ENCODE results near the gene RBMS1. TPM values are rescaled to one million over a fixed set of nuclear protein-coding genes. Genes with fewer than 3 reads are reported as not detected.
A peak's percentile ranks its signal among the peaks of the same experiment; 100 is the strongest.

RBMS1 gene
- polyA plus RNA-seq, 1 donor from 2014 or later: 8.4 TPM

GRCh38 chr2:160255408-160255807 lies 238.2 kb downstream of the RBMS1 start:
- H3K4me3 ChIP-seq (ENCODE audit: low read length): no peak overlapping the region
- no peaks in the 10 kb centered on the region for H4K20me1 ChIP-seq (ENCODE audit: insufficient read depth)
- H3K4me2 ChIP-seq (ENCODE audit: low read length): no peak overlapping the region
- H3K27ac ChIP-seq (ENCODE audit: low read length): no peak overlapping the region
- no peaks in the 10 kb centered on the region for H3K9me3 ChIP-seq (ENCODE audit: low read length)
- no peak overlapping the region for H3K9ac ChIP-seq (ENCODE audit: low read length)
- H2AFZ ChIP-seq (ENCODE audit: low read depth, low read length): no peak overlapping the region
- TF ChIP-seq EP300 (conservative IDR thresholded peaks at IDR 0.05; ENCODE audit: poor library complexity, severe bottlenecking) (no peak), SMC3 (conservative IDR thresholded peaks at IDR 0.05; ENCODE audit: poor library complexity) (no peak), EZH2 (IDR thresholded peaks at IDR 0.05; ENCODE audit: borderline replicate concordance, insufficient read depth, low read length, poor library complexity, severe bottlenecking) (no peak), TAF1 (IDR thresholded peaks at IDR 0.05; ENCODE audit: low read depth) (no peak), RAD21 (conservative IDR thresholded peaks at IDR 0.05) (no peak), POLR2AphosphoS5 (IDR thresholded peaks at IDR 0.05) (no peak), MXI1 (conservative IDR thresholded peaks at IDR 0.05; ENCODE audit: poor library complexity, severe bottlenecking) (no peak), CTCF (IDR thresholded peaks at IDR 0.05; ENCODE audit: poor library complexity, severe bottlenecking) (no peak)
- TF ChIP-seq, protein P1, sequence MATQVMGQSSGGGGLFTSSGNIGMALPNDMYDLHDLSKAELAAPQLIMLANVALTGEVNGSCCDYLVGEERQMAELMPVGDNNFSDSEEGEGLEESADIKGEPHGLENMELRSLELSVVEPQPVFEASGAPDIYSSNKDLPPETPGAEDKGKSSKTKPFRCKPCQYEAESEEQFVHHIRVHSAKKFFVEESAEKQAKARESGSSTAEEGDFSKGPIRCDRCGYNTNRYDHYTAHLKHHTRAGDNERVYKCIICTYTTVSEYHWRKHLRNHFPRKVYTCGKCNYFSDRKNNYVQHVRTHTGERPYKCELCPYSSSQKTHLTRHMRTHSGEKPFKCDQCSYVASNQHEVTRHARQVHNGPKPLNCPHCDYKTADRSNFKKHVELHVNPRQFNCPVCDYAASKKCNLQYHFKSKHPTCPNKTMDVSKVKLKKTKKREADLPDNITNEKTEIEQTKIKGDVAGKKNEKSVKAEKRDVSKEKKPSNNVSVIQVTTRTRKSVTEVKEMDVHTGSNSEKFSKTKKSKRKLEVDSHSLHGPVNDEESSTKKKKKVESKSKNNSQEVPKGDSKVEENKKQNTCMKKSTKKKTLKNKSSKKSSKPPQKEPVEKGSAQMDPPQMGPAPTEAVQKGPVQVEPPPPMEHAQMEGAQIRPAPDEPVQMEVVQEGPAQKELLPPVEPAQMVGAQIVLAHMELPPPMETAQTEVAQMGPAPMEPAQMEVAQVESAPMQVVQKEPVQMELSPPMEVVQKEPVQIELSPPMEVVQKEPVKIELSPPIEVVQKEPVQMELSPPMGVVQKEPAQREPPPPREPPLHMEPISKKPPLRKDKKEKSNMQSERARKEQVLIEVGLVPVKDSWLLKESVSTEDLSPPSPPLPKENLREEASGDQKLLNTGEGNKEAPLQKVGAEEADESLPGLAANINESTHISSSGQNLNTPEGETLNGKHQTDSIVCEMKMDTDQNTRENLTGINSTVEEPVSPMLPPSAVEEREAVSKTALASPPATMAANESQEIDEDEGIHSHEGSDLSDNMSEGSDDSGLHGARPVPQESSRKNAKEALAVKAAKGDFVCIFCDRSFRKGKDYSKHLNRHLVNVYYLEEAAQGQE (IDR thresholded peaks at IDR 0.05; ENCODE audit: borderline replicate concordance): no peak
- peaks cover 5% of the 10 kb centered on the region for H3F3A ChIP-seq (ENCODE audit: insufficient read depth, low read length, poor library complexity, severe bottlenecking)
- no peaks in the 10 kb centered on the region for H3K79me2 ChIP-seq (replicated peaks; ENCODE audit: insufficient read depth, low read length)
- no peaks in the 10 kb centered on the region for H3K36me3 ChIP-seq (ENCODE audit: insufficient read depth, low read length)
- H3K27me3 ChIP-seq (ENCODE audit: insufficient read depth, low read depth, low read length): no peaks in the 10 kb centered on the region
- H3K9me2 ChIP-seq (ENCODE audit: insufficient read depth, low read length): no peaks in the 10 kb centered on the region

- H3K27ac ChIP-seq (ENCODE audit: low read length): peak overlapping the region; percentile 11
- TF ChIP-seq, protein P1 (IDR thresholded peaks at IDR 0.05; ENCODE audit: borderline replicate concordance): no peak
- no peak for TF ChIP-seq EP300 (conservative IDR thresholded peaks at IDR 0.05; ENCODE audit: poor library complexity, severe bottlenecking)
- no peak for TF ChIP-seq CTCF (IDR thresholded peaks at IDR 0.05; ENCODE audit: poor library complexity, severe bottlenecking)
- TF ChIP-seq SMC3 (conservative IDR thresholded peaks at IDR 0.05; ENCODE audit: poor library complexity): no peak
- TF ChIP-seq TAF1 (IDR thresholded peaks at IDR 0.05; ENCODE audit: low read depth): no peak
- no peak for TF ChIP-seq EZH2 (IDR thresholded peaks at IDR 0.05; ENCODE audit: borderline replicate concordance, insufficient read depth, low read length, poor library complexity, severe bottlenecking)
- no peak for TF ChIP-seq RAD21 (conservative IDR thresholded peaks at IDR 0.05)
- no peak for TF ChIP-seq POLR2AphosphoS5 (IDR thresholded peaks at IDR 0.05)
- TF ChIP-seq MXI1 (conservative IDR thresholded peaks at IDR 0.05; ENCODE audit: poor library complexity, severe bottlenecking): no peak
- no peak overlapping the region for H3K9ac ChIP-seq (ENCODE audit: low read length)
- H3K4me3 ChIP-seq (ENCODE audit: low read length): no peak overlapping the region
- no peaks in the 10 kb centered on the region for H3K36me3 ChIP-seq (ENCODE audit: insufficient read depth, low read length)
- no peaks in the 10 kb centered on the region for H3K79me2 ChIP-seq (replicated peaks; ENCODE audit: insufficient read depth, low read length)
- H3K9me3 ChIP-seq (ENCODE audit: low read length): no peaks in the 10 kb centered on the region
- no peaks in the 10 kb centered on the region for H4K20me1 ChIP-seq (ENCODE audit: insufficient read depth)
- no peaks in the 10 kb centered on the region for H3K27me3 ChIP-seq (ENCODE audit: insufficient read depth, low read depth, low read length)
- H3K9me2 ChIP-seq (ENCODE audit: insufficient read depth, low read length): no peaks in the 10 kb centered on the region
- H3K4me2 ChIP-seq (ENCODE audit: low read length): no peak overlapping the region
- H2AFZ ChIP-seq (ENCODE audit: low read depth, low read length): no peak overlapping the region
- peaks cover 5% of the 10 kb centered on the region for H3F3A ChIP-seq (ENCODE audit: insufficient read depth, low read length, poor library complexity, severe bottlenecking)
These were observed 239.3 kb downstream of the RBMS1 start for GRCh38 chr2:160254189-160254762.

All from neural cell (in vitro differentiated cells).